Measurements from ENCODE around the gene PHF21A.

Gene PHF21A

DNA sequence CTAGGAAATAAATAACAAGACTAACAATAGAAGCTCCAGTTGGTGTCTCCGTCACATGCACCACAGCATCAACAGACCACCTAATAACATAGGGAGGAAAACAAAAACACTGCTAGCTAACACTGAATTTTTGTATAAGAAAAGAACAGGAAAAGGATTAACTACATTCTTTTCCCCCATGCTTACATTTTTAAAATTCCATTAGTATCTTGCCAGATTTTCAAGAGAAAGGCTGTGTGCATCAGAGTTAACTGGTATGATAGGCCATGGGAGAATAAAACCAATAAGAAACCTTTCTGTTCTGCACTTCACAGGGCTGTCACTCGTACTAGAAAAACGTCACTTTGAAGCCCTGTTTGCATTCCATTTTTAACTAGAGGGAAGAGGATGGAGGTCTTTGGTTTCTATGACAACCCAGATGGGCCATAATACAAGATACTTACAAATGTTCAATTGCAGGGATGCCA lies 119.8 kb downstream of the PHF21A start:
- Histone ChIP-seq H3K9ac (no peak overlapping the region), H3K4me1 (peaks cover 5 to 22% (median 17%) of the 10 kb centered on the region in 10 experiments; a peak in 18 of 20 replicates), H3K4me2 (no peak overlapping the region), H4K20me1 (peaks cover 0 to 100% (median 6%) of the 10 kb centered on the region in 11 experiments; a peak in 11 of 22 replicates), H3K27ac (no peak overlapping the region), H3K4me3 (no peak overlapping the region), H3K36me3 (peaks cover 0 to 28% (median 0%) of the 10 kb centered on the region in 11 experiments; a peak in 4 of 22 replicates), H3K9me3 (replicated peaks in 1 of 11) (no peaks in the 10 kb centered on the region), H3K27me3 (no peaks in the 10 kb centered on the region)
- TF ChIP-seq Cebpa-rat (IDR thresholded peaks at IDR 0.05): no peak

DNA sequence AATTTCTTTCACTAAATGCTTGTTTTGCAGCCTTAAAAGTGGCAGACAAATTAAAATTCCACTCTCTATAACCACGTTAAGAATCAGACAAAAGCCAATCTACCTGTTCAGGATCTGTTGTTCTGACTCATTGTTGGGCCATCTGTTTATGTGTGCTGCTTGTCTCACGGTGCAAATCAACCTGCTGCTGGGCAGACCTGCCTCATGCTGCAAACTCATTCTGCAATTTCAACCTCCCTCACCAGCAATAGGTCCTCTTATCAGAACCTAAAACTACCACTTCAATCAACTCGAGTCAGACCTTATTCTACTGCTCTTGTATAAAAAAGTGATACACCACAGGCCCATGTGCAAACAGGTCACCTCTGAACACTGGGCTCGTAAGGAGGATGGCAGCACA lies 123.7 kb downstream of the PHF21A start:
- H3K4me2 ChIP-seq: no peak overlapping the region
- H3K27me3 ChIP-seq: no peaks in the 10 kb centered on the region
- H3K36me3 ChIP-seq: peaks cover 0 to 41% (median 0%) of the 10 kb centered on the region in 11 experiments; a peak in 4 of 22 replicates
- no peak overlapping the region for H3K27ac ChIP-seq
- TF ChIP-seq Cebpa-rat (IDR thresholded peaks at IDR 0.05): no peak
- no peak overlapping the region for H3K9ac ChIP-seq
- peaks cover 9 to 100% (median 29%) of the 10 kb centered on the region in 11 experiments; a peak in 18 of 22 replicates for H4K20me1 ChIP-seq
- H3K9me3 ChIP-seq (replicated peaks in 1 of 11): no peaks in the 10 kb centered on the region
- no peak overlapping the region for H3K4me3 ChIP-seq
- no peaks in the 10 kb centered on the region for H3K4me1 ChIP-seq

DNA sequence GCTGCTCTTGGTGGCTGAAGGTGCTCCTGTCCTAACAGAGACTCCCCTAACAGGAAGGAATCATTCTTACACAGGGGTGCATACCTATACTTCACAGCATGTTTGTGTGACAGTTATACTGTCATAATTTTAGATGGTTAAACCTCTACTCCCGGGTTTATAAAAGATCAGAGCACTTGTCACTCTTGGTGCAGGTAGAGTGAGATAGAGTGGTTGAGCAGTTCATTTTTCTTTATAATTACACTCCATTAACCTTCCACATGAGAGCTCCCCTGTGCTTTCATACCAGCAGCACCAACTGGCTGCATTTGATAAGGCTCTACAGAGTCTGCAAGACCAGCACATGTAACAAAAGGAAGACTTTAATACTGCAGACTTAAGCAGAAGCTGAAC lies 125.9 kb downstream of the PHF21A start:
- Histone ChIP-seq H3K4me1 (peaks cover 0 to 15% (median 7%) of the 10 kb centered on the region in 10 experiments; a peak in 15 of 20 replicates), H3K4me3 (no peak overlapping the region), H3K27me3 (no peaks in the 10 kb centered on the region), H3K9ac (no peak overlapping the region), H3K36me3 (peaks cover 0 to 40% (median 0%) of the 10 kb centered on the region in 11 experiments; a peak in 3 of 22 replicates), H4K20me1 (peaks cover 12 to 100% (median 35%) of the 10 kb centered on the region in 11 experiments; a peak in 18 of 22 replicates), H3K4me2 (no peak overlapping the region), H3K27ac (no peak overlapping the region), H3K9me3 (replicated peaks in 1 of 11) (no peaks in the 10 kb centered on the region)
- TF ChIP-seq Cebpa-rat (IDR thresholded peaks at IDR 0.05): no peak

DNA sequence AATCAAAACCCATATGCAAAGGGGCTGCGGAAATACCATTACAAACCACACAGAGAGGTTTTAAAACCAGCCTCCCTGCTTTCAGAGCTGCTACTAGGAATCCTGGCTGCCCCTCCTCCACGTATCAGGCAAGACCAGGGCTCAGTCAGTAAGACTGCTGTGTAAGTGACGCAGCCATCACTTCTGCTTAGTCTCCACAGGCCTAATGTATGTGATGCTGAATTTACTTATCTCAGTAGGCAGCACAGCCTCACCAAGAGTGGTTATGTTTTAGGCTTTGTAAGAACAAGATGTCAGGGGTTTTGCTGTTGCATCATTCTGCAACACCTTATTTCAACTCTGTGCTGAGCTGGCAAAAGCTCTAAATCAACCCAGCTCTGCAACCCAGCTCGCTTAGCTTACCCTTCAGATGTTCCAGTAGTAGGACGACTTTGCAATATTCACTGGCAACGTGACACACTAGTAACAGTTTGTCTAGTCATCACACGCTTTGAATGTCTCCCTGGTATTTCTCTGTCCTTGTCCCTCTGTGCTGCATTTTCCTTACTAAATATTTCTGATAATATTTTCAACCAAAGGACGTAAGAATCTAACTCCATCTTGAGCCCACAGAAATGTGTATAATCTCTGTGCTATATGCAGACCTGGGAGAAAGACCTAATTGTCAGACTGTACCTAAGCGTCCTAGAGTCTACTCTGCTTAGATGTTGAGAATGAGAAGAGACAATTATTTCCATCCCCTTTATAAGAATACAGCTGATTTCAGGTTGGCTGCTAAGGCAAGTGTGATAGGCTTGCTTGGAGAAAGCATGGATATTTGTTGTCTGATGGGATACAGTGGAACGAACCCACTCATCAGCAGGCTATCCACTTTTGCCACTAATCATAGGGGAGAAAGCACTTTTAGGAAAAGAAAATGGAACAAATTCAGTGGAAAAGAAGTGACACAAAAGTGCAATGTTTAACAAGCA lies 126.6 kb downstream of the PHF21A start:
- Histone ChIP-seq H3K9me3 (replicated peaks in 1 of 11) (no peaks in the 10 kb centered on the region), H3K27ac (no peak overlapping the region), H3K4me1 (peaks cover 0 to 19% (median 11%) of the 10 kb centered on the region in 10 experiments; a peak in 15 of 20 replicates), H3K4me2 (no peak overlapping the region), H3K27me3 (no peaks in the 10 kb centered on the region), H3K9ac (no peak overlapping the region), H4K20me1 (peaks cover 12 to 100% (median 38%) of the 10 kb centered on the region in 11 experiments; a peak in 18 of 22 replicates), H3K36me3 (peaks cover 0 to 34% (median 0%) of the 10 kb centered on the region in 11 experiments; a peak in 3 of 22 replicates), H3K4me3 (no peak overlapping the region)
- no peak for TF ChIP-seq Cebpa-rat (IDR thresholded peaks at IDR 0.05)

DNA sequence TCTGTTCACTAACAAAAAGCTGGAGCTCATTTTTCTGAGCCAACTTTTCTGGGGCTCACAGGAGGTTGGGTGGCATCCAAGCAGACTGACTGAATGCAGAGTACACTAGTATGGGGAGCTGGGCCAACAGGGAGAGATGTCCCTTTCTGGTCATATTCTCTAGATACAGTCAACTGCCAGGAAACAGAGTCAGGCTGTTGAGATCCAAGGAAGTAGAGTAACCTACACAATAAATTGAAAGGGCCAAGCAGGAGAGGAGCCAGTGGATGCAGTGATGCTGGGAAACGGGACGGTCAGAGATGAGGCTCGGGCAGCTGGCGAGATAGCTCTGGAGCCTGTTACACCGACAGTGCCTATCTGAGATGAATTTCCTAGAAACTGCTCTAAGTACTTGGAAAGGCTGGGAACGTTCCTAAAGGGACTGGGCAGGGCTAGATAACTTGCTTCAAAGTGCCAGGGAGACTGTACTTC lies 127.7 kb downstream of the PHF21A start:
- no peak overlapping the region for H3K9ac ChIP-seq
- H4K20me1 ChIP-seq: peaks cover 12 to 100% (median 39%) of the 10 kb centered on the region in 11 experiments; a peak in 18 of 22 replicates
- no peak overlapping the region for H3K4me3 ChIP-seq
- H3K4me1 ChIP-seq: peaks cover 0 to 19% (median 11%) of the 10 kb centered on the region in 10 experiments; a peak in 15 of 20 replicates
- H3K27me3 ChIP-seq: no peaks in the 10 kb centered on the region
- H3K36me3 ChIP-seq: peaks cover 0 to 26% (median 0%) of the 10 kb centered on the region in 11 experiments; a peak in 3 of 22 replicates
- no peak overlapping the region for H3K4me2 ChIP-seq
- TF ChIP-seq Cebpa-rat (IDR thresholded peaks at IDR 0.05): no peak
- H3K9me3 ChIP-seq (replicated peaks in 1 of 11): no peaks in the 10 kb centered on the region
- H3K27ac ChIP-seq: no peak overlapping the region

DNA sequence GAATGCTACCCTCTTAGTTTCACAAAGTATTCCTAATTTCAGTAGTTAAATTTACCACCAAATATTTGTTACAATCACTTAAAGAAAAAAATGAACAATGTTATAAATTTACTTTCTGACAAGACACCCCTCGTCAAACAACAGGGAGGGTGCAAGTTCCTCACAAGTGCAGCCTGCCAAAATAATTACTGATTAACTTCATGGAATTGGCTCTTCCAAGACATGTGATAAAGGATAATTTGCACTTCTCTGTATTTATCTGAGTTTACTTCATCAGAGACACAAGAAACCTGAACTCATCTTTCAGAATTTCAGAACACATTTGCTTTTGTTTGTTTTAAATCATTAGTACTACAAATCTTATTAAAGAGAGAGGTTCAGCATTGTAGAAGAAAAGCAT lies 132.3 kb downstream of the PHF21A start:
- H3K4me3 ChIP-seq: no peak overlapping the region
- no peaks in the 10 kb centered on the region for H3K9me3 ChIP-seq (replicated peaks in 1 of 11)
- no peak overlapping the region for H3K9ac ChIP-seq
- peaks cover 10 to 100% (median 38%) of the 10 kb centered on the region in 11 experiments; a peak in 15 of 22 replicates for H4K20me1 ChIP-seq
- no peak for TF ChIP-seq Cebpa-rat (IDR thresholded peaks at IDR 0.05)
- no peaks in the 10 kb centered on the region for H3K27me3 ChIP-seq
- no peak overlapping the region for H3K27ac ChIP-seq
- peaks cover 0 to 19% (median 11%) of the 10 kb centered on the region in 10 experiments; a peak in 15 of 20 replicates for H3K4me1 ChIP-seq
- no peak overlapping the region for H3K4me2 ChIP-seq
- peaks cover 0 to 21% (median 0%) of the 10 kb centered on the region in 11 experiments; a peak in 3 of 22 replicates for H3K36me3 ChIP-seq

DNA sequence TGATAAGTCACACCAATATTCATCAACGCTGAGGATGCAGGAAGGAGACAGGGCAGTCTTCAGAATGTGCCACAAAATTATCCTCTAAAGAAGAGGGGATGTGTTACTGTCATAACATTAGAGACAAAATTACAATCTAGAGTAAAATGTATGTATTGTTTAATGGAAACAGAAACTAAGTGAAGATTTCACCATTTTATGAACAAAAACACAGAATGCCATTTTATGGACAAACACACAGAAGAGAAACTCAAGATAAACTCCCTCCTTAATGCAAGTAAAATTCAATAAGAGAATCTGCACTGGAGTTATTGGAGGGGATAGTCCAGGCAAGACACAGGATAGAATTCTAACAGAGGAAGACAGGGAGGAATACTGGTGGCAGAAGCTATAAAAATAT lies 136.0 kb downstream of the PHF21A start:
- Histone ChIP-seq H3K9ac (no peak overlapping the region), H3K27ac (no peak overlapping the region), H3K27me3 (no peaks in the 10 kb centered on the region), H3K4me2 (no peak overlapping the region), H3K4me1 (peaks cover 0 to 4% (median 3%) of the 10 kb centered on the region in 10 experiments; a peak in 14 of 20 replicates), H3K36me3 (peaks cover 0 to 37% (median 6%) of the 10 kb centered on the region in 11 experiments; a peak in 12 of 22 replicates), H3K4me3 (no peak overlapping the region), H3K9me3 (replicated peaks in 1 of 11) (no peaks in the 10 kb centered on the region), H4K20me1 (peaks cover 13 to 100% (median 41%) of the 10 kb centered on the region in 11 experiments; a peak in 16 of 22 replicates)
- no peak for TF ChIP-seq Cebpa-rat (IDR thresholded peaks at IDR 0.05)

DNA sequence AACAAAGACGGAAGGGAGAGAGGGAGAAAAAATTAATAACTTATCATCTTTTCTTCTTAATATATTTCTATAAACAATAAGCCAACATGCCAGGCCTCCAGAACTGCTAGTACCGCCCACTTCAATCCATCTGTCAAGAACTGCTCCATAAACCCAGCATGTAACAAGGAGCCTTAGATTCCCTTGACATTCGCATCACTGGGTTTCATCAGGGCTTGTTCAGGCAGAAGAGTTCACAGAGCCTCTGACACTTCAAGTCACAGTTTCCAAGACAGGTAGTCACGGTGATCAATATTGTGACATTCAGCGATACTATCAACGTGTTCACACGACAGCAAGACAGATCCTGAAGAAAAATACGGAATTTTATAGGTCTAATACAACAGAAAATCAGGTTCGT lies 137.1 kb downstream of the PHF21A start:
- no peak for TF ChIP-seq Cebpa-rat (IDR thresholded peaks at IDR 0.05)
- no peaks in the 10 kb centered on the region for H3K27me3 ChIP-seq
- H3K4me3 ChIP-seq: no peak overlapping the region
- peaks cover 7 to 47% (median 16%) of the 10 kb centered on the region in 11 experiments for H3K36me3 ChIP-seq
- H3K4me1 ChIP-seq: no peaks in the 10 kb centered on the region; a peak in 1 of 20 replicates
- no peak overlapping the region for H3K4me2 ChIP-seq
- no peak overlapping the region for H3K9ac ChIP-seq
- peaks cover 13 to 100% (median 39%) of the 10 kb centered on the region in 11 experiments; a peak in 16 of 22 replicates for H4K20me1 ChIP-seq
- H3K9me3 ChIP-seq (replicated peaks in 1 of 11): no peaks in the 10 kb centered on the region
- H3K27ac ChIP-seq: no peak overlapping the region

DNA sequence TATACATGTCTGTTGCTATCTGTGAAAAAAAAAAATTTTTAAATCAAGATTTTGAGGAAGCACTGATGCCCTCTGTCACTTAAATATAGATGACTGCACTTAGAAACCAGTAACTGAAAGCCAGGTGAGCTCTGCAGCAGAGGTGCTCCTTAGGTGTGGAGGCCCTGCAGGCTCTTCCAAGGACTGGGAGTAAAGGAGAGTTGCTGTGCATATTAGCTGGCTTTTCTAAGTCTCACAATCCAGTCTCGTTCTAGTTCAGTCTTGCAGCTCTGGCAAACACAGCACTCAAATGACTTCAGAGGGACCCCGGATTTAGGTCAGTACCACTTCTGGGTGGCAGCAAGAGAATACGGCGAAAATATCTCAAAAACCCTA lies 137.8 kb downstream of the PHF21A start:
- Histone ChIP-seq H3K27ac (no peak overlapping the region), H3K4me1 (no peaks in the 10 kb centered on the region; a peak in 1 of 20 replicates), H3K4me3 (no peak overlapping the region), H3K27me3 (no peaks in the 10 kb centered on the region), H3K9me3 (replicated peaks in 1 of 11) (no peaks in the 10 kb centered on the region), H3K4me2 (no peak overlapping the region), H3K36me3 (peaks cover 15 to 54% (median 23%) of the 10 kb centered on the region in 11 experiments), H4K20me1 (peaks cover 13 to 100% (median 39%) of the 10 kb centered on the region in 11 experiments; a peak in 16 of 22 replicates), H3K9ac (no peak overlapping the region)
- TF ChIP-seq Cebpa-rat (IDR thresholded peaks at IDR 0.05): no peak
